HG02973 (cell line): ENCODE results near the gene RHBDF1.
"Not testable (repeated sequence)": the region's sequence is repeated elsewhere in the genome, so short reads cannot be mapped to it uniquely, and the experiment has no call there.

ENCODE experiments used
- ATAC-seq: cut with Tn5 transposase; IDR thresholded peaks from one replicate; pipeline ENCODE4 v1.9.1; 2021; ENCODE audit warnings: moderate library complexity; ENCODE audit not compliant: unreplicated experiment

Gene RHBDF1

DNA sequence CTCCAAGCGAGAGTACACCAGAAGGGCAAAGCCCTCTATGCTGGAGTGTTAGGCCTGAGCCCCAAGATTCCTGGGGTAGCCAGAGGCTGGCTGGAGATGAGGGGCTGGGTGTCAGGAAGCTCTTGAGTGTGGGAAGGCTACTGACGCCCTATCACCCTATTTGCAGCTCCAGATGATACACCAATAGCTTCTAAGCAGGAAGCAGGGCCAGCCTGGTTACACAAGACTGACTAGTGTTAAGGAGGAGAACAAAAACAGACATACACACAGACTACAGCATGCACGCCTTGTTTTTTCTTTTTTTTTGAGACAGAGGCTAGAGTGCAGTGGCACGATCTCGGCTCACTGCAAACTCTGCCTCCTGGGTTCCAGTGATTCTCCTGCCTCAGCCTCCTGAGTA is 34.9 kb downstream of the RHBDF1 start:
- ATAC-seq = no peak

DNA sequence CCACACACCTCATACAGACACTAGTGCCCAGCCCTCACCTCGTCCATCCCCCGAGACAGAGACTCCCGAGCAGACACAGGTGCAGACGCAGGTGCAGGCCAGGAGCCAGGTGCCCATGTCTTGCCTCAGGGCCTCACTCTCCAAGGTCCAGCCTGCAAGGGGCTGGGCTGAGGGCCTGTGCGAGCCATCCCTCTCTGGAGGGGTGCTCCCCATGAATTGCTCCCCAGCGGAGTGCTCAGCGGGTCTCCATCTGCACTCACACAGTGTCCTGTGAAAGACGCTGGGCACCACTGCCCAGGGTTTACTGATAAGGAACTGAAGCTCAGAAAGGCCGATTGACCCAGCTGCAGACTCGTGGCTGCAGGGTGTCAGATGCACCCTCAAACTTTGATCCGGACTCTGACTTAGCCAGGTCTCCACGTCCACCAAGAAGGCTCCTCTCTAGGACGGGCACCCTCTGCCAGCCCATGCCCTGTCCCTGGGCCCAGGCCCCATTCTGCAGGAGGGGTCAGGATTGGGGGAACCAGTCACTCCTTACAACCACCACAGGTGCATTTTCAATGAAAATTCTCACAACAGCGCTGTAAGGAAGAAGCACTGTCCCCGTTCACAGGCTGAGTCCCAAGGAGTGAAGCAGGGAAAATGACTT is 36.0 kb downstream of the RHBDF1 start:
- no peak for ATAC-seq

DNA sequence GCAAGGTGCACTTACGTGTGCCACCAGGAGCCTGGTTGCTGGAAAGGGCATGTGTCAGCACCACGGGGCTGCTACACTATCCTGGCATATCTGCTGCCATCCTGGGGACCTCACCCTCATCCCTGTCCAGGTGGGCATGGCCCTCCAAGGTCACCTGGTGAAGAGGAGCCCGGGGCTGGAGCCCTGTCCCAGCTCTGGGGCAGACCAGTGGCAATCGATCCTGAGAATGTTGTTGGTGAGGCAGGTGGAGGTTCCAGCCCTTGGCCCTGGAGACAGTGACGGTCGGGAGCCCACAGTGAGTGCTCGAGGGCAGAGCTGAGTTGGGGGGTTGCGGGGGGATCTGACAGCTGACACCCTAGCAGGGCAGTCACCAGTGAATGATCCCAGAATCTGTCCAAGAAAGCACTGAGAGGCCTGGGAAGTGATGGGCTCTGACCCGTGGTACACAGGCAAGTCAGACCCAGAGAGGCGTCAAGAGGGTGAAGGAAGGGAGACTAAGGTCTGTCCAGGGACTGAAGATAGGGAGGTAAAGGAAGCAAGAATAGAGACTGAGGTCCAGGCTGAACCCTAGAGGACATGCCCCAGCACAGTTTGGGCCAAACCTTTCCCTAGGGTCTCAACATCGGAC is 36.6 kb downstream of the RHBDF1 start:
- no peak for ATAC-seq

DNA sequence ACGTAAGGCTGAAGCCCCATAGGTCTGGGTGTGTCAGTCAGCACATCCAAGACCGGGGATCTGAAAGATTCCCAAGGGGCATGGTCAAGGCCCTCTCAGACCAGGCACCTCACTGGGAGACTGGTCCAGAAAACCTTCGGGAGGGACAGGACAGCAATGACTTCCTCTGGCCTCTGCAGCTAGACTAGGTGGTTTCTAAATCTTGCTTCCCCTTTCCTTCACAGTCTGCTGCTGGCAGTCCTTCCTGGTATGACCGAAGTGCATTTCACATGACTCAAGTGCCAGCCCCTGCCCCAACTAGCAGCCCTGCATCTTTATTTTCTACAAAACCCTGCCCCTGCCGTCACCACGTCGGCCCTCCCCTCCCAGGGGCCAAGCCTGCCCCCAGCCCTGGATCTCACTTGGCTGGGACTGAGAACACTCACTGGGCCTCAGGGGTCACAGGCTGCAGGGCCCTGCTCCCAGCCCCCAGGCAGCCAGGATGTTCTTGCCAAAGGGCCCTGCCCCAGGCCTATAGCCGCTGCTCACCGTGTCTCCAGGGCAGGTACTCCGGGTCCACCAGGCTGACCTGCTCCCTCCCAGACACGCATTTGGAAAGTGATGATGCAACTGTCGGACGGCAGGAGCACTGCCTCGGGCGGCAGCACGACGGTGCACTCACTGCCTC is 37.3 kb downstream of the RHBDF1 start:
- ATAC-seq = no peak

DNA sequence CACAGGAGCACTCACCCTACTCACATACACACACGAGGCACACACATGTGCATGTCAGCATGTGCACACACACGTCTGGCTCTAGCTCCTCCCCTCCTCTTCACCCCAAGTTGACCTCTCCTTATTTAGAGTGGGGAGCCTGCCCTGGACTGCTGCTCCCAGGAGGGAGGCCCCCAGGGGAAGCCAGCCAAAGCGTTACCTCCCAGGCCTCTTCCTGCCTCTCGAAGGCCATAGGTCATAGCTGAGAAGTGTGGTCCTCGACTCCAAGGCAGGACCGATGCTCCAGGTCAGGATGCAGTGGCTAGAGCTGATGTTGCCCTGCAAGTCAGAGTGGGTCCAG is 37.8 kb downstream of the RHBDF1 start:
- ATAC-seq = no peak

DNA sequence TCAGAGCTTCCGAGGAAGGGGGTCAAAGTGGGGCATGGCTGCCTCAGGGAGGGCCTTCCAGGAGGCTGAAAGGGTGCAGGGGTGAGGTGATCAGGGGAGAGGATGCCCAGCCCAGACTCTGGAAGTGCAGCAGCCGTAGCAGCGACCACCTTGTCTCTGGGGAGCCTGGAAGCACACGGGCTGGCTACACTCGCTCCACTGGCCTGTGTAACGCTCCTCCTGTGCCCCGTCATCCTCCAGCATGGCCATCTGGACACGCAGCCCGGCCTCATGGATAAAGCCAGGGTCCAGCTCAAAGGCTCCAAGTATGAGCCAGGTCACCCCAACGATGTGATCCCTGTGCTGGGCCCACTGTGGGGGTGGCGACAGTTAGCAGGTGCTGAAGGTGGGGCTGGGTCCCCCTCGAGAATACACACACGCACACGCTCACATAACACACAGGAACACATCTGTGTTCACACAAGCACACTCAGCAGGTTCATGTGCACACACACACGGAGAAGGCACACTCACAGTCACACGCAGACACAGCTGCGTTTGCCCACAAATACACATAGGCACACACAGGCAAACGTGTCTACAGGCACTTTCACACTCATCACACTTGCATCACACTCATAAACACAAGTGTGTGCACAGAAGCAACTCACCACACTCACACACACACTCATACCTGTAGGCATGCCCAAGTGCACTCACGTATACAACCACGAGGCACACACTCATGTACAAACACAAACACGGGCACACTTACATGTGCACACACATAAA is 38.4 kb downstream of the RHBDF1 start:
- no peak for ATAC-seq

DNA sequence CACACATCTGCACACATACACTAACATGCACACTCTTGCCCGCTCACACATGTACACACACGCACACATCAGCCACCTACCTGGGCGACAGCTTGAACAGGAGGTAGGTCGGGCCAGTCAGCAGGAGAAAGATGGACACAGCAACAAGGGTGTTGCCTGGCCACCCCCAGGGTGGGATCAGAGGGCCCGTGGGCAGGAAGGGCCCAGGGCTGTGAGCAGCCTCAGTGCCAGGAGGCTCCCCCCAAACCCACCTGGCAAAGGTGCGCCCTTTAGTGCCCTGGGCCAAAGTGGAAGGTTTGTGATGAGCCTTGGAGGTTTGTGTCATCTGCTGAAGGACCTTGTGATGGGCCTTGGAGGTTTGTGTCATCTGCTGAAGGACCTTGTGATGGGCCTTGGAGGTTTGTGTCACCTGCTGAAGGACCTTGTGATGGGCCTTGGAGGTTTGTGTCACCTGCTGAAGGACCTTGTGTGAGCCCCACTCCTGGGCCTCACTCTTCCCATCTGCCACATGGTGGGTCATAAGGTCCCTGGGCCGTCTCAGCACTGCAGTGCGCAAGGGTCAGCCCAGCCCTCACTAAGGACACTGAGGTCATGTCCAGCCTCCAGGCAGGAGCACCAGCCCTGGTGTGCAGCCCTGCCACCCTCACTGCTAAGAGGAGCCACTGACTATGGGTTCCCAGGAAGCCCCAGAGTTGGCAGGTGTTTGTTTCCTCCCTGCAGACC is 39.1 kb downstream of the RHBDF1 start:
- not testable (repeated sequence) for ATAC-seq

DNA sequence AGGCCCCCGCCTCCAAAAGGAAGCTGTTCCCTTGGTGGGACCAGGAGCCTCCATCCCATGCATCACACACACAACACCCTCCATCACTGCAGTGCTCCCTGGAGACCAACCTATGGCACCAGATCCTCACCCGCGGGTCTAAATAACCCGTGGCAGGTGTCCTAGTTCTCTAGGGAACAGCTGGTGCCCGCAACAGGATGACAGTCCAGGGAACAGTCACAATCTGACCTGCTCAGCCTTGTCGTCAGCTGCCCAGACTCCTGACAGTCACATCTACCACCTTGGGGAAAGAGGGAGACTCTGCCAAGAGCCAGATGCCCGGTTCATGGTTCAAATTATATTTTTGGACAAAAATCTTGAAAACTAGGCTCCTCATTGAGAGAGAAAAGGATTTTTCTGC is 41.8 kb downstream of the RHBDF1 start:
- not testable (repeated sequence) for ATAC-seq

DNA sequence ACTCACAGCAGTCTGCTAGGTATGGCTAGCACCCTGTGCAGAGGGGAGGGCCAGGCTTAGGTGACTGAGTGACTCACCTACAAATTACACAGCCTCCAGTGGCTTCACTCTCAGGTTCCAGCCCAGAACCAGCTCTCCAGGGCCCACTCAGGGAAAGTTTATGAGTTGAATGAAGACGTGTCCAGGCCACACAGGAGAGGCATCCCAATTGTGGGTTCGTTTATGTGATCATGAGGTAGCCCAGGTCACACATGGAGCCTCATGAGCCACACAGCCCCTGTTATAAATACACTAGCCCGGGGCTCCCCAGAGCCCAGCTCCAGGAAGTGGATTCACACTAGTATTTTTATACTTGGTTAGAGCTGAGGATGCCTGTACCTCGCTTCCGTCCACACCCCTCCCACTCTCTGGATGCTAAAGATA is 46.5 kb downstream of the RHBDF1 start:
- ATAC-seq = not testable (repeated sequence)

DNA sequence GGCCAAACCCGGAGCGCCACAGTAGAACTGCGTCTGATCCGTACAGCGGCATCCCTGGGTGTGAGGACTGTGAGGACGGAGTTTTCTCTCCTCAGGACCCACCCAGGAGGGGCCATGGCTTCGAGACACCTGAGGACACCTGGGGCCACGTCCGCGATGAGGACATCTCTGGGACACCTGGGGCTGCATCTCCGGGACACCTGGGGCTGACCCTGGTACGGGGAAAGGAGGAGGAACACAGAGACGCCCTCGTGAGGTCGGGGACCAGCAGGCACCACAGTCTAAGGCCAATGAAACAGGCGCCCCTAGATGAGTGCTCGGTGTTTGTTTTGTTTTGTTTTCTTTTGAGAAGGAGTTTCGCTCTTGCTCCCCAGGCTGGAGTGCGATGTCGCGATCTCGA is 48.3 kb downstream of the RHBDF1 start:
- not testable (repeated sequence) for ATAC-seq

DNA sequence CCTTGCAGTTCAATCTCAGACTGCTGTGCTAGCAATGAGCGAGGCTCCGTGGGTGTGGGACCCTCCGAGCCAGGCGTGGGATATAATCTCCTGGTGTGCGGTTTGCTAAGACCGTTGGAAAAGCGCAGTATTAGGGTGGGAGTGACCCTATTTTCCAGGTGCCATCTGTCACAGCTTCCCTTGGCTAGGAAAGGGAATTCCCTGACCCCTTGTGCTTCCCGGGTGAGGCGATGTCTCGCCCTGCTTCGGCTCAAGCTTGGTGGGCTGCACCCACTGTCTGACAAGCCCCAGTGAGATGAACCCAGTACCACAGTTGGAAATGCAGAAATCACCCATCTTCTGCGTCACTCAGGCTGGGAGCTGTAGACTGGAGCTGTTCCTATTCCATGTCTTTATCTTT is 51.5 kb downstream of the RHBDF1 start:
- not testable (repeated sequence) for ATAC-seq

DNA sequence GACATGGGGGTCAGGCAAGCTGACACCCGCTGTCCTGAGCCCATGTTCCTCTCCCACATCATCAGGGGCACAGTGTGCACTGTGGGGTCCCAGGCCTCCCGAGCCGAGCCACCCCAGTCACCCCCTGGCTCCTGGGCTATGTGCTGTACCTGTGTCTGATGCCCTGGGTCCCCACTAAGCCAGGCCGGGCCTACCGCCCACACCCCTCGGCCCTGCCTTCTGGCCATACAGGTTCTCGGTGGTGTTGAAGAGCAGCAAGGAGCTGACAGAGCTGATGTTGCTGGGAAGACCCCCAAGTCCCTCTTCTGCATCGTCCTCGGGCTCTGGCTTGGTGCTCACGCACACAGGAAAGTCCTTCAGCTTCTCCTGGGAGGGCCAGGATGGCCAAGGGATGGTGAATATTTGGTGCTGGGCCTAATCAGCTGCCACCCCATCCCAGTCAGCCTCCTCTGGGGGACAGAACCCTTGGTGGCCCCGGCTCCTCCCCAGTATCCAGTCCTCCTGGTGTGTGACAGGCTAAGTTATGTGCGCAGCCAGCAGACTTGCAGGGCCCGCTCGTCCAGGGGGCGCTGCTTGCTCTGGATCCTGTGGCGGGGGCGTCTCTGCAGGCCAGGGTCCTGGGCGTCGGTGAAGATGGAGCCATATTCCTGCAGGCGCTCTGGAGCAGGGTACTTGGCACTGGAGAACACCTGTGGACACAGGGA is 55.2 kb downstream of the RHBDF1 start:
- ATAC-seq = not testable (repeated sequence)

DNA sequence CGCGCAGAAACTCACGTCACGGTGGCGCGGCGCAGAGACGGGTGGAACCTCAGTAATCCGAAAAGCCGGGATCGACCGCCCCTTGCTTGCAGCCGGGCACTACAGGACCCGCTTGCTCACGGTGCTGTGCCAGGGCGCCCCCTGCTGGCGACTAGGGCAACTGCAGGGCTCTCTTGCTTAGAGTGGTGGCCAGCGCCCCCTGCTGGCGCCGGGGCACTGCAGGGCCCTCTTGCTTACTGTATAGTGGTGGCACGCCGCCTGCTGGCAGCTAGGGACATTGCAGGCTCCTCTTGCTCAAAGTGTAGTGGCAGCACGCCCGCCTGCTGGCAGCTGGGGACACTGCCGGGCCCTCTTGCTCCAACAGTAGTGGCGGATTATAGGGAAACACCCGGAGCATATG is 61.7 kb downstream of the RHBDF1 start:
- not testable (repeated sequence) for ATAC-seq

DNA sequence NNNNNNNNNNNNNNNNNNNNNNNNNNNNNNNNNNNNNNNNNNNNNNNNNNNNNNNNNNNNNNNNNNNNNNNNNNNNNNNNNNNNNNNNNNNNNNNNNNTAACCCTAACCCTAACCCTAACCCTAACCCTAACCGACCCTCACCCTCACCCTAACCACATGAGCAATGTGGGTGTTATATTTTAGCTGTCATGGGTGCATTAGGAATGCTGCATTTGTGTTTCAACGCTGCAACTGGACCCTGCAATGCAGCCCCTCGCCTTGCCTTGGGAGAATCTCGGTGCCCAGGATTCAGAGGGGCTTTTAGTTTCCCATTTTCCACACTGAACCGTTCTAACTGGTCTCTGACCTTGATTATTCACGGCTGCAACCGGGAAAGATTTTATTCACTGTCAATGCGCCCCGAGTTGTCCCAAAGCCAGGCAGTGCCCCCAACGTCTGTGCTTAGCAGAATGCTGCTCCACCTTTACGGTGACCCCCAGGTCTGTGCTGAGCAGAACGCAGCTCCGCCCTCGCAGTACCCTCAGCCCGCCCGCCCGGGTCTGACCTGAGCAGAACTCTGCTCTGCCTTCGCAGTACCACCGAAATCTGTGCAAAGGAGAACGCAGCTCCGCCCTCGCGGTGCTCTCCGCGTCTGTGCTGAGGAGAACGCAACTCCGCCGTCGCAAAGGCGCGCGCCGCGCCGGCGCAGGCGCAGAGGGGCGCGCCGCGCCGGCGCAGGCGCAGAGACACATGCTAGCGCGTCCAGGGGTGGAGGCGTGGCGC is 62.3 kb downstream of the RHBDF1 start:
- ATAC-seq = no peak
